GM18858 (cell line): ENCODE results near the gene LMAN1L.

Experiments
- ATAC-seq: cut with Tn5 transposase; IDR thresholded peaks from one replicate; pipeline ENCODE4 v1.9.1; 2021; ENCODE audit not compliant: unreplicated experiment

LMAN1L gene

GRCh38 chr15:74793135-74794028, 19.3 kb upstream of the LMAN1L start:
- ATAC-seq = no peak

- ATAC-seq = no peak
These were observed 18.2 kb upstream of the LMAN1L start for GRCh38 chr15:74794248-74794969.

- ATAC-seq = no peak
These were observed 17.7 kb upstream of the LMAN1L start for GRCh38 chr15:74794970-74795349.

DNA sequence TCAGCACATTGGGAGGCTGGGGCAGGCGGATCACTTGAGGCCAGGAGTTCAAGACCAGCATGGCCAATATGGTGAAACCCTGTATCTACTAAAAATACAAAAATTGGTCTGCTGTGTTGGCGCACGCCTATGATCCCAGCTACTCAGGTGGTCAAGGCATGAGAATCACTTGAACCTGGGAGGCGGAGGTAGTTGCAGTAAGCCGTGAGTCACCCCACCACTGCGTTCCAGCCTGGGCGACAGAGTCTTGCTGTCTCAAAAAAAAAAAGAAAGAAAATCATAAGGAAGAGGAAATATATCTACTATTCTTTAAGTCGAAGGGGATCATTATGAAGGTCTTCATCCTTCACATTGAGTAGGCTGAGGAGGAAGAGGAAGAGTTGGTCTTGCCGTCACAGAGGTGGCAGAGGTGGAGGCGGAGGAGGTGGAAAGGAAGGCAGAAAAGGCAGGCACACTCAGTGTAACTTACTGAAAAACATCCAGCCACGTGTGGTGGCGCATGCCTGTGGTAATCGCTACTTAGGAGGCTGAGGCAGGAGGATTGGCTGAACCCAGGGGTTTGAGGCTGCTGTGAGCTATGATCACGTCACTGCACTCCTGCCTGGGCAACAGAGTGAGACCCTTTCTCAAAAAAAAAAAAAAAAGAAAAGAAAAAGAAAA, 16.5 kb upstream of the LMAN1L start:
- ATAC-seq = no peak

DNA sequence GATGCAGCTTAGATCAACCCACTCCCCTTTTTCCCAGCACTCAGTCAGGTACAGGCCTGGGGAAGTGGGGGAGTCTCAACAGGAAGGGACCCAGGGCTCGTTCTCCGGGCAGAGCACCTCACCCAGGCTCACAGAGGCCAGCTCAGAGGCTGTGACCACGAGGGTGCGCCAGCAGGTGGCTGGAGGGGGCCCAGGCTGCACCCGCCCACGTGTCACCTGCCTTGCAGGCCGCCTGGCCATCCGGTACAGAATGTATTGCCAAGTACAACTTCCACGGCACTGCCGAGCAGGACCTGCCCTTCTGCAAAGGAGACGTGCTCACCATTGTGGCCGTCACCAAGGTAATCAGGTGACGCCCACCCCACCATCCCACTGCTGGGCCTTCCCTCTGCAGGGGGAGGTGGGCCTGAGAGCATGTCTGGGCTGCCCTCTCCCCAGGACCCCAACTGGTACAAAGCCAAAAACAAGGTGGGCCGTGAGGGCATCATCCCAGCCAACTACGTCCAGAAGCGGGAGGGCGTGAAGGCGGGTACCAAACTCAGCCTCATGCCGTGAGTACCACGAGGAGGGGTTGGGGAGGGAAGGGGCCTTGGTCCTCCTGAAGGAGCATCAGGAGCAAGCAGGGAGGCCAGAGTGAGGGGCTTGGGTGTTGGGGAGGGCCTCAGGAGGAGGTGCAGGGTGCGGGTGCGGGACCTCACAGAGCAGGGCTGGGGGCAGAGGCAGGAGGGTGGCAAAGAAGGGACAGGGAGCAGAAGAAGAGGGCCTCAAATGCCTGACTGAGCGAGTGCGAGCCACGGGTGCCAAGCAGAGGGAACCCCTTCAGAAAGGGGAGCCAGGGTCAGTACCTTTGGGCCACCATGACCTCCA, 14.0 kb upstream of the LMAN1L start:
- no peak for ATAC-seq

GRCh38 chr15:74799255-74799855, 13.3 kb upstream of the LMAN1L start:
- ATAC-seq = no peak

- peak; percentile 57 for ATAC-seq
These were observed 12.6 kb upstream of the LMAN1L start for GRCh38 chr15:74799856-74800558.

DNA sequence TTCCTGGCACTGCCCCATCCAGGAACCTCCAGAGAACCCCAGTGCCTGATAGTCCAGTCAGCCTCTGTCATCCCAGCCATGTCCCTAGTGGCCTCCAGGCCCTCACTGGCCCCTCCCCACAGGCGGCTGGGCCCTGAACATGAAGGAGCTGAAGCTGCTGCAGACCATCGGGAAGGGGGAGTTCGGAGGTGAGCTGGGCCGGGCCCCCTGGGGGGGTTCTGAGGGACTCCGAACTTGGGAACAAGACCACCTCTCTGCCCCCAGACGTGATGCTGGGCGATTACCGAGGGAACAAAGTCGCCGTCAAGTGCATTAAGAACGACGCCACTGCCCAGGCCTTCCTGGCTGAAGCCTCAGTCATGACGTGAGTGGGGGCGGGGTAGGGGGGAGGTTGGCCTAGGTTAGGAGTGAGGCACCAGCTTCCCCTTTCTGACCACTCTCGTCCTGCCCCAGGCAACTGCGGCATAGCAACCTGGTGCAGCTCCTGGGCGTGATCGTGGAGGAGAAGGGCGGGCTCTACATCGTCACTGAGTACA, 12.0 kb upstream of the LMAN1L start:
- no peak for ATAC-seq

DNA sequence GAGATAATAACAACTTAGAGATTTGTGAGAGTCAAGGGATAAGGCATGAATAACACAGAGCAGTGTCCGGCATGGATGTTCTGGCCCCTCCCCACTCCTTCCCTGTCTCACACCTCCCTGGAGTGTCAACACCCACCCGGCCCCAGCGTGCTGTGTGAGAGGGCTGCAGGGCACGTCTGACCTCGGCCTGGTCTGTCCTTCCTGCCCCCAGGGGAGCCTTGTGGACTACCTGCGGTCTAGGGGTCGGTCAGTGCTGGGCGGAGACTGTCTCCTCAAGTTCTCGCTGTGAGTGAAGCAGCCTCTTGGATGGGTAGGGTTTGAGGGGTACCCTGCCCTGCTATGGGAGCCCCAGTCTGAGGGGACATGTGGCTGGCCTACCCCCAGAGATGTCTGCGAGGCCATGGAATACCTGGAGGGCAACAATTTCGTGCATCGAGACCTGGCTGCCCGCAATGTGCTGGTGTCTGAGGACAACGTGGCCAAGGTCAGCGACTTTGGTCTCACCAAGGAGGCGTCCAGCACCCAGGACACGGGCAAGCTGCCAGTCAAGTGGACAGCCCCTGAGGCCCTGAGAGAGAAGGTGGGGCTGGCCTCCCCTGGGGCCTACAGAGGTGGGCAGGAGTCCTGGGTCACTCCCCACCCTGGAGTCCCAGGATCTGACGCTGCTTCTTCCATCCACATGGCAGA, 11.2 kb upstream of the LMAN1L start:
- ATAC-seq = no peak

GRCh38 chr15:74802290-74802689, 10.3 kb upstream of the LMAN1L start:
- ATAC-seq = no peak

DNA sequence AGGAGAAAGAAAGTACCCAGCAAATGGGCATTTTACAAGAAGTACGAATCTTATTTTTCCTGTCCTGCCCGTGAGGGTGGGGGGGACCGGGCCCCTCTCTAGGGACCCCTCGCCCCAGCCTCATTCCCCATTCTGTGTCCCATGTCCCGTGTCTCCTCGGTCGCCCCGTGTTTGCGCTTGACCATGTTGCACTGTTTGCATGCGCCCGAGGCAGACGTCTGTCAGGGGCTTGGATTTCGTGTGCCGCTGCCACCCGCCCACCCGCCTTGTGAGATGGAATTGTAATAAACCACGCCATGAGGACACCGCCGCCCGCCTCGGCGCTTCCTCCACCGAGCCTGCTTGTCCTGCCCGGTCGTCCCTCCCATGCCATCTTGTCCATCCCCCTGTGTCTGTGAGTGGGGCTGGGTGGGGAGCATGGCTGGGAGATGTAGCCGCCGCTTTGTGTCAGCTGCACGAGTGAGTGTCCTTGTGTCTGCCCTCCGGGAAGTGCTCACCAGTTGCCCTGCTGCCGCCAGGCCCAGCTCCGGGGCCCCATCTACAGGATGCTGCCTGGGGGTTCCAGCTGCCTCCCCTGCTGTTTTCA, 9.7 kb upstream of the LMAN1L start:
- no peak for ATAC-seq

DNA sequence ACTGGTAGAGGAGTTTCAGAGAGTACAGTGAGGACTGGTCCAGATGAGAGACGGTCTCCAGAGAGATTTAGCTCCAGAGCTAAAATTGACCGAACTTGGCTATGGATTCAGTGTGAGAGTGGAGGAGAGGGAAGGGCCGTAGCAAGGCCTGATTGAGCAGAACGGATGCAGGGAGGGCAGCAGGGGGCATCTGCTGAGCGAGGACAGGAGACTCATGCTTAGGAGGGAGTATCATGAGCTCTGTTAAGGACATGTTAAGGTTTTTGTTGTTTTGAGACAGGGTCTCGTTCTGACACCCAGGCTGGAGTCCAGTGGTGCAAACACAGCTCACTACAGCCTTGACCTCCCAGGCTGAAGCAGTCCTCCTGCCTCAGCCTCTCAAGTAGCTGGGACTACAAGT, 7.7 kb upstream of the LMAN1L start:
- no peak for ATAC-seq

GRCh38 chr15:74807282-74807681, 5.4 kb upstream of the LMAN1L start:
- no peak for ATAC-seq

- ATAC-seq = no peak
These were observed 4.4 kb upstream of the LMAN1L start for GRCh38 chr15:74808078-74808839.

GRCh38 chr15:74808840-74809229, 3.8 kb upstream of the LMAN1L start:
- ATAC-seq = no peak

GRCh38 chr15:74809242-74809641, 3.4 kb upstream of the LMAN1L start:
- no peak for ATAC-seq

- no peak for ATAC-seq
These were observed 2.7 kb upstream of the LMAN1L start for GRCh38 chr15:74809956-74810355.
